ENCODE results near the gene FAM227B.
"Not testable (repeated sequence)": the region's sequence is repeated elsewhere in the genome, so short reads cannot be mapped to it uniquely, and the experiment has no call there.

The FAM227B gene, protein sequence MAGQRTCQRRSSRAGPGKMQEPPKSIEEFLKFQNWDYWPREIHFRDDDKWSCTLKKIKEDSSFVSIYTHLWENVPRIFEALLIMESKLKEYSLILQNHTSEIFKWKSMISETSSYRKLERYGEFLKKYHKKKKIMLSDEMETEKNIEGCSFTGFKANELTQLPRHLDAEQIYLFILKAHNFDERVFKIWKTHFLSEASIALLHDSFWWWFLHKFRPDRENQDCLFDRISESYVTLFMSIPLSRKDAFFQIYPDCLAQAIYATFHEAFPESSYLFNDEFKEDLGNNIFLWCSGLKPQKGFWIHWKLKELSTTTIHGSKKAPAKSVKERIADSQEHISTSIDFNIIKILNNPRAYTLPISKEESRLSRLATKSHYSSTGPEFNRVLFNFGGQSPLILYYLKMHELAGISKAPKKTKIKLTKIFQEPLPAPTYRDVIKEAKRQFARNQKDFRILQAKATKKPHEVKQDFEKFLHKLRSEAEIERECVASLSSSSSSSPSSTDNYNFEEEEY

DNA sequence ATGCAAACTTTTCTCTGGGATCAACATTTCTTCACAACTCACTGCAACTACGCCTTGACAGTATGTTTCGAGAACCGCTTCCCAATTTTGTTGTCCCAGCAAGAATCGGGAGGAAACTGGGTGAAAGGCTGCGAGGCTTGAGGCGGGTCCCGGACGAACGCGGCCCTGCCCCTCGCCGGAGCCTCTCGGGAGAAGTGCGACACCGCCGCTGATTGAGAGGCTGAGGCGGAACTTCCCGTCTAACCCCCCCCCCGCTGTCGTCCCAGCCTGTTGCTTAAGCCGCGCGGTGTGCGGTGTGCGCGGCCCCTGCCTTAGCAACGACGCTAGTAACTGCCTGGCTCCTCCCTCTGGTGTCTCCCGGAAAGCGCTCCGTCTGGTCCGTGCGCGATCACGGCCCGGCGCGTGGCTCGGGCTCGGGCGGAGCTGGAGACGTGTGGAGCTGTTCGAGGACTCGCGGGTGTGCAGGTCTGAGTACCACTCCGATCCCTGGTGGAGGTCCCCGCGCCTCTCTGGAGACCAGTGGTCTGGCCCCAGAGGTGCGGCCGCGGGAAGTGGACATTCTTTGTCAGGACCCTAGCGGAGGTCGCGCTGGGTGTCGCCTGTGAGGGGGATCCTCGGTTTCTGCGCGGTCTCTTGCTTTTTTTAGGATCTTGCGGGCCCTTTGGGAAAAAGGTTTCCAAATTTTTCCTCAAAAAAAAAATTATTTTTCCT lies at the start of gene FAM227B, which contains the start of gene DTWD1:
Gene FAM227B, minus strand, starts transcription at position 161 of the 711 bp plus-strand sequence. CDS start 5,647 bp downstream, outside the sequence.
Gene DTWD1, plus strand, starts transcription at position 391 of the 711 bp plus-strand sequence. CDS start 4,120 bp downstream, outside the sequence.
- Histone ChIP-seq H3K36me3 (ENCODE audit: control insufficient read depth, insufficient read depth, low read length) (peaks cover 14% of the 10 kb centered on the region), H3K4me1 (ENCODE audit: control insufficient read depth, insufficient read depth, low read length) (peaks cover 14% of the 10 kb centered on the region), H3K4me3 (ENCODE audit: low read depth, low read length) (peak within 1 kb of the TSS; percentile 93), H3K27me3 (ENCODE audit: control insufficient read depth, insufficient read depth, low read length) (no peaks in the 10 kb centered on the region), H3K9me3 (ENCODE audit: control insufficient read depth, insufficient read depth, low read length) (peaks cover 13% of the 10 kb centered on the region), H3K27ac (ENCODE audit: low read depth, low read length) (peak within 1 kb of the TSS; percentile 91), H3K9ac (ENCODE audit: low read depth, low read length) (peak within 1 kb of the TSS; percentile 89)

DNA sequence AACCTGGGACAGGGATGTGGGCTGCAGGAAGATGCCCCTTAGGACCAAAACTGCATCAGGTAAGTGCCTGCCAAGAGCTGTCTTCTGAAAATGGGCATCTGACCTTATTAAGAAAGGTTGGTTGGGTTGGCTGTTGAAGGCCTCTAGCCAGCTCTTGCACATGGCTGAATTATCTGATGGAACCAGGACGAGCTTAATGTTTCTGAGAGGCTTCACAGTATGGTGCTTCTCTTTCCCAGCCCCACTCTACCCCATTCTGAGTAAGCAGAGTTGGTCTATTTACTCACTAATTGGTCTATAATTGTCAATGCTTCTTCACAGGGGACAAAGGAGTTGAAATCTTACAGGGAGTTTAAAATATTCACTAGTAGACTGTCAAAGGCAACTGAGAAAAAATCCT lies 48.7 kb upstream of the FAM227B start:
- Histone ChIP-seq H3K36me3 (ENCODE audit: control insufficient read depth, insufficient read depth, low read length) (no peaks in the 10 kb centered on the region), H3K27ac (ENCODE audit: low read depth, low read length) (no peak overlapping the region), H3K4me3 (ENCODE audit: low read depth, low read length) (no peak overlapping the region), H3K9me3 (ENCODE audit: control insufficient read depth, insufficient read depth, low read length) (no peaks in the 10 kb centered on the region), H3K4me1 (ENCODE audit: control insufficient read depth, insufficient read depth, low read length) (peaks cover 14% of the 10 kb centered on the region), H3K27me3 (ENCODE audit: control insufficient read depth, insufficient read depth, low read length) (no peaks in the 10 kb centered on the region), H3K9ac (ENCODE audit: low read depth, low read length) (no peak overlapping the region)

DNA sequence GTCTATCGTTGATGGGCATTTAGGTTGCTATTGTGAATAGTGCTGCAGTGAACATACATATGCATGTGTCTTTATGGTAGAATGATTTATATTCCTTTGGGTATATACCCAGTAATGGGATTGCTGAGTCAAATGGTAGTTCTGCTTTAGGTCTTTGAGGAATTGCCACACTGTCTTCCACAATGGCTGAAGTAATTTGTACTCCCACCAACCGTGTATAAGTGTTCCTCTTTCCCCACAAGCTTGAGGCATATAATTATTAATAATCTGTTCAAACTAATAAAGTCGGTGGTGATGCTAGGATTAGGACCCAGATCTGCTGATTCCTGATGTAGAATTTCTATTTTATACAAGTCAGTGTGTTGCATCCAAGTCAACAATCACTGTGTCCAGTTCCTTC lies 45.9 kb upstream of the FAM227B start:
- peaks cover 12% of the 10 kb centered on the region; the same call in 1 of the 2 replicates for H3K4me1 ChIP-seq (ENCODE audit: control insufficient read depth, insufficient read depth, low read length)
- not testable (repeated sequence) for H3K27ac ChIP-seq (ENCODE audit: low read depth, low read length); H3K4me3 ChIP-seq (ENCODE audit: low read depth, low read length); H3K36me3 ChIP-seq (ENCODE audit: control insufficient read depth, insufficient read depth, low read length); H3K27me3 ChIP-seq (ENCODE audit: control insufficient read depth, insufficient read depth, low read length); H3K9ac ChIP-seq (ENCODE audit: low read depth, low read length); H3K9me3 ChIP-seq (ENCODE audit: control insufficient read depth, insufficient read depth, low read length)

- Histone ChIP-seq H3K4me3 (ENCODE audit: low read depth, low read length) (no peak overlapping the region), H3K9ac (ENCODE audit: low read depth, low read length) (no peak overlapping the region), H3K9me3 (ENCODE audit: control insufficient read depth, insufficient read depth, low read length) (no peaks in the 10 kb centered on the region), H3K4me1 (ENCODE audit: control insufficient read depth, insufficient read depth, low read length) (peaks cover 4% of the 10 kb centered on the region; the same call in 1 of the 2 replicates), H3K27me3 (ENCODE audit: control insufficient read depth, insufficient read depth, low read length) (no peaks in the 10 kb centered on the region), H3K36me3 (ENCODE audit: control insufficient read depth, insufficient read depth, low read length) (no peaks in the 10 kb centered on the region), H3K27ac (ENCODE audit: low read depth, low read length) (no peak overlapping the region)
These were observed 44.1 kb upstream of the FAM227B start for GRCh38 chr15:49664716-49665115.

DNA sequence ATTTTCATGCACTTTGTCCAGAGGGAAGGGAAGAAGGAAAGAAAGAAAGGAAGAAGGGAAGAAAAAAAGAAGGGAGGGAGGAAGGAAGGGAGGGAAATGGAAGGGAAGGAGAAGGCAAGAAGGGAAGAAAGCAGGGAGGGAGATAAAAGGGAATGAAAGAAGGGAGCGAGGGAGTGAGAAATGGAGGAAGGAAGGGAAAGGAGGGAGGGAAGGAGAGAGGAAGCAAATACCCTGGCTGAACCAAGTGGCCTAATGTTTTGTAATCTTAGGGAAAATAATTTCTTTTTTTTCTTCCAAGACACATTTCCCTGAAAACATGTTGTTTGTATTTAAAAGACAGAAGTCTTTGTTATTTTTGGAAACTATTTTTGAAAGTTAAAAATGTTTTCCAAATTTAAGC lies 36.1 kb upstream of the FAM227B start:
- H3K27ac ChIP-seq (ENCODE audit: low read depth, low read length) = no peak overlapping the region
- peaks cover 14% of the 10 kb centered on the region for H3K9me3 ChIP-seq (ENCODE audit: control insufficient read depth, insufficient read depth, low read length)
- no peak overlapping the region for H3K9ac ChIP-seq (ENCODE audit: low read depth, low read length)
- H3K36me3 ChIP-seq (ENCODE audit: control insufficient read depth, insufficient read depth, low read length) = no peaks in the 10 kb centered on the region
- no peak overlapping the region for H3K4me3 ChIP-seq (ENCODE audit: low read depth, low read length)
- H3K27me3 ChIP-seq (ENCODE audit: control insufficient read depth, insufficient read depth, low read length) = no peaks in the 10 kb centered on the region
- no peaks in the 10 kb centered on the region for H3K4me1 ChIP-seq (ENCODE audit: control insufficient read depth, insufficient read depth, low read length)

GRCh38 chr15:49652922-49653321 lies 32.3 kb upstream of the FAM227B start:
- Histone ChIP-seq H3K9me3 (ENCODE audit: control insufficient read depth, insufficient read depth, low read length) (peaks cover 14% of the 10 kb centered on the region), H3K27me3 (ENCODE audit: control insufficient read depth, insufficient read depth, low read length) (no peaks in the 10 kb centered on the region), H3K36me3 (ENCODE audit: control insufficient read depth, insufficient read depth, low read length) (no peaks in the 10 kb centered on the region), H3K9ac (ENCODE audit: low read depth, low read length) (no peak overlapping the region), H3K4me1 (ENCODE audit: control insufficient read depth, insufficient read depth, low read length) (no peaks in the 10 kb centered on the region), H3K27ac (ENCODE audit: low read depth, low read length) (no peak overlapping the region), H3K4me3 (ENCODE audit: low read depth, low read length) (no peak overlapping the region)

DNA sequence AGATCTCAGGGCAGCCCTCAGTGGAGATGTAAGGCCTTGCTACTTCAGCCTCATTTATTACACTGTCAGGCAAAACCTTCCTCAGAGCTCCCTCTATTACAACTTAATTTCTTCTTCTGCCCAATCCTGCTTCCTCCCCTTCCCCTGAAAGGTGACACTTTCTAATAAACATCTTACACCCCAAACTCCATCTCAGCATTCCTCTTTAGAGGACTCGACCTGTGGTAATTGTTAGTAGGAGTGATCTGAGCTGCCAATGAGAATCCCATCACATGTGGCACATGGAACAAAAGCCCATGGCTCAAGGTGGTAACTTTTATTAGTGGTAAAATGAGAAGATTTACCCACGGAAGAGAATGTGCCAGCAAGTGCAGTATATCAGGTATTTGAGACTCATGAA lies 30.1 kb upstream of the FAM227B start:
- H3K27me3 ChIP-seq (ENCODE audit: control insufficient read depth, insufficient read depth, low read length) = no peaks in the 10 kb centered on the region
- H3K9ac ChIP-seq (ENCODE audit: low read depth, low read length) = no peak overlapping the region
- H3K36me3 ChIP-seq (ENCODE audit: control insufficient read depth, insufficient read depth, low read length) = no peaks in the 10 kb centered on the region
- H3K27ac ChIP-seq (ENCODE audit: low read depth, low read length) = no peak overlapping the region
- H3K4me1 ChIP-seq (ENCODE audit: control insufficient read depth, insufficient read depth, low read length) = no peaks in the 10 kb centered on the region
- H3K9me3 ChIP-seq (ENCODE audit: control insufficient read depth, insufficient read depth, low read length) = peaks cover 14% of the 10 kb centered on the region
- no peak overlapping the region for H3K4me3 ChIP-seq (ENCODE audit: low read depth, low read length)

DNA sequence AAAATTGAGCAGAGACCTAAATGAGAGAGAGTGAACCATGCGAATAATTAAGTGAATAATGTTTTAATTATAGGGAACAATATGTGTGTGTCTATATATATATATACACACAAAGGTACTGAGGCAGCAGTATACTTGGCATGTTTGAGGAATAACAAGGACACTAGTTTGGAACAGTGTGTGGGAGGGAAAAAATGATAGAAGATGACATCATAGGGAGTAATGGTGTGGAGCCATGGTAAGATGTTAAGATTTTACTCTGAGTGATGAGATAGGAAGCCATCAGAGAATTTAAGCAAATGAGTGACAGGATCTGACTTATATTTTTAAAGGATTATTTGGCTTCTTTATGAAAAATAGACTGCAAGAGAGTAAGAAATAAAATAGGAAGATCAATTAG lies 29.4 kb upstream of the FAM227B start:
- no peak overlapping the region for H3K27ac ChIP-seq (ENCODE audit: low read depth, low read length)
- no peaks in the 10 kb centered on the region for H3K36me3 ChIP-seq (ENCODE audit: control insufficient read depth, insufficient read depth, low read length)
- 0 out of 2 replicates have a peak, but pooled peaks cover 1% of the 10 kb centered on the region for H3K4me1 ChIP-seq (ENCODE audit: control insufficient read depth, insufficient read depth, low read length)
- H3K4me3 ChIP-seq (ENCODE audit: low read depth, low read length) = no peak overlapping the region
- no peak overlapping the region for H3K9ac ChIP-seq (ENCODE audit: low read depth, low read length)
- H3K9me3 ChIP-seq (ENCODE audit: control insufficient read depth, insufficient read depth, low read length) = peaks cover 14% of the 10 kb centered on the region
- H3K27me3 ChIP-seq (ENCODE audit: control insufficient read depth, insufficient read depth, low read length) = no peaks in the 10 kb centered on the region

DNA sequence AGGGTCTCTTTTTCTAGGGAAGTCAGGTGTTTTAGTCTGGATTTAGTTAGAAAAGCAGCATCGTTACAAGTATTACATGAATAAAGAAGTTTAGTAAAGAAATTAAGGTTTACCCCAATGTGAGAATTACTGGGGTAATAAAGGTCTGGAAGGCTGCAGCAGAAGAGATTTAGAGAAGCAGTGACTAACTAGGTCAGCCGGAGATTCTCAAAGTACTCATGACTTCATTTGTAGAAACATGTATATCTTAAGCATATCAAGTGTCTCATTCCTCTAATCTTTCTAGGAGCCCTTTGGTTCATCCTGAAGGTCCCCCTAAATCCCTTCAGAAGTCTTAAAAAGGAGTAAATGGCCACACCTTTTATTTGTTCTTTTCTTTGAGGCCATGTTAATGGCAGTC lies 26.3 kb upstream of the FAM227B start:
- Histone ChIP-seq H3K4me1 (ENCODE audit: control insufficient read depth, insufficient read depth, low read length) (peaks cover 15% of the 10 kb centered on the region), H3K4me3 (ENCODE audit: low read depth, low read length) (no peak overlapping the region), H3K27me3 (ENCODE audit: control insufficient read depth, insufficient read depth, low read length) (no peaks in the 10 kb centered on the region), H3K36me3 (ENCODE audit: control insufficient read depth, insufficient read depth, low read length) (peaks cover 4% of the 10 kb centered on the region), H3K27ac (ENCODE audit: low read depth, low read length) (no peak overlapping the region), H3K9ac (ENCODE audit: low read depth, low read length) (no peak overlapping the region), H3K9me3 (ENCODE audit: control insufficient read depth, insufficient read depth, low read length) (no peaks in the 10 kb centered on the region)

GRCh38 chr15:49645941-49646340 lies 25.3 kb upstream of the FAM227B start:
- H3K27me3 ChIP-seq (ENCODE audit: control insufficient read depth, insufficient read depth, low read length) = no peaks in the 10 kb centered on the region
- no peak overlapping the region for H3K27ac ChIP-seq (ENCODE audit: low read depth, low read length)
- no peaks in the 10 kb centered on the region for H3K9me3 ChIP-seq (ENCODE audit: control insufficient read depth, insufficient read depth, low read length)
- peaks cover 15% of the 10 kb centered on the region for H3K4me1 ChIP-seq (ENCODE audit: control insufficient read depth, insufficient read depth, low read length)
- H3K4me3 ChIP-seq (ENCODE audit: low read depth, low read length) = no peak overlapping the region
- H3K36me3 ChIP-seq (ENCODE audit: control insufficient read depth, insufficient read depth, low read length) = peaks cover 4% of the 10 kb centered on the region
- H3K9ac ChIP-seq (ENCODE audit: low read depth, low read length) = no peak overlapping the region

DNA sequence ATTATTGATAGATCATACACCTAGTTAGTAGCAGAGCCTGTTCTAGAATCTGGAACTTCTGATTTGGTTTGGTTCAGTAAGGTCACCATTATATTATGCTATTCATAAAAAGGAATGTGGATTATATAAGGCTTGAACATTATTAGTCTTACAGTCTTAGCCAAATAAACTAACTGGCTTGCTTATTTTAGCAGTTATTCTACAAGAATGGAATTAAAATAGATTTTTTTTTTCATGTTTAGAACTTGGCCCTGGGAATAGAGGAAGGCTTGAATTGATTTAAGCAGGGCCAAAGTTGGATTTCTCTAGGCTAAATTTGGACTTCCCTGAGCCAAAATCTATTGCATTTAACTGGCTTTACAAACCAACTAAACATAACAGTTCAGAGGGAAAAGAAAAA lies 24.7 kb upstream of the FAM227B start:
- Histone ChIP-seq H3K36me3 (ENCODE audit: control insufficient read depth, insufficient read depth, low read length) (peaks cover 4% of the 10 kb centered on the region), H3K27me3 (ENCODE audit: control insufficient read depth, insufficient read depth, low read length) (no peaks in the 10 kb centered on the region), H3K4me1 (ENCODE audit: control insufficient read depth, insufficient read depth, low read length) (peaks cover 15% of the 10 kb centered on the region), H3K9ac (ENCODE audit: low read depth, low read length) (no peak overlapping the region), H3K27ac (ENCODE audit: low read depth, low read length) (no peak overlapping the region), H3K4me3 (ENCODE audit: low read depth, low read length) (no peak overlapping the region), H3K9me3 (ENCODE audit: control insufficient read depth, insufficient read depth, low read length) (no peaks in the 10 kb centered on the region)
